Measurements from ENCODE around the gene DDX10. TPM values are rescaled to one million over a fixed set of nuclear protein-coding genes. Genes with fewer than 3 reads are reported as not detected.

The DDX10 gene
- total RNA-seq, 2 donors from 2014 or later, result 21.1 to 21.3 TPM

- intact Hi-C loops (cut with DNase I), result no loop called here
- no peak for DNase-seq (ENCODE audit: low spot score)
Observed at GRCh38 chr11:108983636-108984420, 319.0 kb downstream of the DDX10 start.

GRCh38 chr11:108984523-108984922, 319.7 kb downstream of the DDX10 start:
- DNase-seq (ENCODE audit: low spot score), result no peak
- intact Hi-C loops (cut with DNase I), result no loop called here

GRCh38 chr11:108985236-108985944, 320.5 kb downstream of the DDX10 start:
- DNase-seq (ENCODE audit: low spot score), result no peak
- intact Hi-C loops (cut with DNase I), result no loop called here

- intact Hi-C loops (cut with DNase I), result no loop called here
- no peak for DNase-seq (ENCODE audit: low spot score)
Observed at GRCh38 chr11:108985945-108986279, 321.0 kb downstream of the DDX10 start.

Other genes starting within 250 kb of the DDX10 start
- under 1 TPM; 0.19 to 0.38 TPM for gene C11orf65, start 197.5 kb upstream of the DDX10 start, total RNA-seq
- 10 to 100 TPM; 55.5 to 59.8 TPM for gene POGLUT3, start 166.7 kb upstream of the DDX10 start, total RNA-seq
- gene EXPH5, start 71.3 kb upstream of the DDX10 start, total RNA-seq, result 1 to 10 TPM in 1 of 2 donors, under 1 TPM in 1; 0.95 to 1.3 TPM